ENCODE results near the gene SLC6A16.
A peak's percentile ranks its signal among the peaks of the same experiment; 100 is the strongest.

Gene SLC6A16

GRCh38 chr19:49361438-49362047, 36.6 kb upstream of the SLC6A16 start:
- Histone ChIP-seq H3F3A (ENCODE audit: low read depth) (no peaks in the 10 kb centered on the region), H2AFZ (ENCODE audit: low read length) (no peak overlapping the region), H3K4me1 (ENCODE audit: insufficient read depth, low read length, poor library complexity, severe bottlenecking) (no peaks in the 10 kb centered on the region), H3K79me2 (ENCODE audit: insufficient read depth, low read length) (no peaks in the 10 kb centered on the region), H3K4me3 (ENCODE audit: low read length, poor library complexity, severe bottlenecking) (no peak overlapping the region), H3K27me3 (ENCODE audit: insufficient read depth, low read length, poor library complexity, severe bottlenecking) (no peaks in the 10 kb centered on the region), H4K20me1 (ENCODE audit: insufficient read depth, low read length, poor library complexity, severe bottlenecking) (no peaks in the 10 kb centered on the region), H3K9me3 (ENCODE audit: insufficient read depth, low read depth, low read length) (no peaks in the 10 kb centered on the region), H3K36me3 (ENCODE audit: insufficient read depth, low read length) (no peaks in the 10 kb centered on the region), H3K9me2 (replicated peaks; ENCODE audit: low read depth, low read length) (no peaks in the 10 kb centered on the region), H3K9ac (ENCODE audit: low read depth, low read length, poor library complexity, severe bottlenecking) (no peak overlapping the region), H3K4me2 (ENCODE audit: low read depth, low read length, poor library complexity, severe bottlenecking) (no peak overlapping the region)
- TF ChIP-seq CTCF (conservative IDR thresholded peaks at IDR 0.05; ENCODE audit: low read length): no peak
- TF ChIP-seq EZH2phosphoT487 (IDR thresholded peaks at IDR 0.05; ENCODE audit: borderline replicate concordance): no peak

- H3K27me3 ChIP-seq (ENCODE audit: insufficient read depth, low read length, poor library complexity, severe bottlenecking): no peaks in the 10 kb centered on the region
- H3K9me2 ChIP-seq (replicated peaks; ENCODE audit: low read depth, low read length): no peaks in the 10 kb centered on the region
- H3K4me1 ChIP-seq (ENCODE audit: insufficient read depth, low read length, poor library complexity, severe bottlenecking): peaks cover 9% of the 10 kb centered on the region
- H3F3A ChIP-seq (ENCODE audit: low read depth): no peaks in the 10 kb centered on the region
- H3K9me3 ChIP-seq (ENCODE audit: insufficient read depth, low read depth, low read length): no peaks in the 10 kb centered on the region
- no peaks in the 10 kb centered on the region for H3K36me3 ChIP-seq (ENCODE audit: insufficient read depth, low read length)
- H3K79me2 ChIP-seq (ENCODE audit: insufficient read depth, low read length): no peaks in the 10 kb centered on the region
- TF ChIP-seq EZH2phosphoT487 (IDR thresholded peaks at IDR 0.05; ENCODE audit: borderline replicate concordance) (no peak), CTCF (conservative IDR thresholded peaks at IDR 0.05; ENCODE audit: low read length) (no peak)
- H3K9ac ChIP-seq (ENCODE audit: low read depth, low read length, poor library complexity, severe bottlenecking): no peak overlapping the region
- no peak overlapping the region for H3K4me3 ChIP-seq (ENCODE audit: low read length, poor library complexity, severe bottlenecking)
- no peaks in the 10 kb centered on the region for H4K20me1 ChIP-seq (ENCODE audit: insufficient read depth, low read length, poor library complexity, severe bottlenecking)
- H3K4me2 ChIP-seq (ENCODE audit: low read depth, low read length, poor library complexity, severe bottlenecking): no peak overlapping the region
- no peak overlapping the region for H2AFZ ChIP-seq (ENCODE audit: low read length)
These were observed 35.1 kb upstream of the SLC6A16 start for GRCh38 chr19:49359851-49360820.

GRCh38 chr19:49357186-49357585, 32.2 kb upstream of the SLC6A16 start:
- no peaks in the 10 kb centered on the region for H3F3A ChIP-seq (ENCODE audit: low read depth)
- peaks cover 9% of the 10 kb centered on the region for H3K4me1 ChIP-seq (ENCODE audit: insufficient read depth, low read length, poor library complexity, severe bottlenecking)
- no peak overlapping the region for H3K9ac ChIP-seq (ENCODE audit: low read depth, low read length, poor library complexity, severe bottlenecking)
- no peaks in the 10 kb centered on the region for H3K36me3 ChIP-seq (ENCODE audit: insufficient read depth, low read length)
- H3K9me3 ChIP-seq (ENCODE audit: insufficient read depth, low read depth, low read length): no peaks in the 10 kb centered on the region
- no peaks in the 10 kb centered on the region for H3K79me2 ChIP-seq (ENCODE audit: insufficient read depth, low read length)
- no peak overlapping the region for H3K4me3 ChIP-seq (ENCODE audit: low read length, poor library complexity, severe bottlenecking)
- H3K9me2 ChIP-seq (replicated peaks; ENCODE audit: low read depth, low read length): no peaks in the 10 kb centered on the region
- no peaks in the 10 kb centered on the region for H4K20me1 ChIP-seq (ENCODE audit: insufficient read depth, low read length, poor library complexity, severe bottlenecking)
- no peak overlapping the region for H3K4me2 ChIP-seq (ENCODE audit: low read depth, low read length, poor library complexity, severe bottlenecking)
- TF ChIP-seq CTCF (conservative IDR thresholded peaks at IDR 0.05; ENCODE audit: low read length) (no peak), EZH2phosphoT487 (IDR thresholded peaks at IDR 0.05; ENCODE audit: borderline replicate concordance) (no peak)
- 0 out of 2 replicates have a peak overlapping the region, but pooled peaks have one; percentile 32 for H2AFZ ChIP-seq (ENCODE audit: low read length)
- no peaks in the 10 kb centered on the region for H3K27me3 ChIP-seq (ENCODE audit: insufficient read depth, low read length, poor library complexity, severe bottlenecking)
